ENCODE data around the gene INPP5A. TPM values are rescaled to one million over a fixed set of nuclear protein-coding genes. Genes with fewer than 3 reads are reported as not detected.
"Not testable (repeated sequence)": the region's sequence is repeated elsewhere in the genome, so short reads cannot be mapped to it uniquely, and the experiment has no call there.

INPP5A gene
- total RNA-seq, 1 donor from 2014 or later: 41.0 TPM

- H3K4me1 Mint-ChIP-seq: no peaks in the 10 kb centered on the region
- TF ChIP-seq, protein P1, sequence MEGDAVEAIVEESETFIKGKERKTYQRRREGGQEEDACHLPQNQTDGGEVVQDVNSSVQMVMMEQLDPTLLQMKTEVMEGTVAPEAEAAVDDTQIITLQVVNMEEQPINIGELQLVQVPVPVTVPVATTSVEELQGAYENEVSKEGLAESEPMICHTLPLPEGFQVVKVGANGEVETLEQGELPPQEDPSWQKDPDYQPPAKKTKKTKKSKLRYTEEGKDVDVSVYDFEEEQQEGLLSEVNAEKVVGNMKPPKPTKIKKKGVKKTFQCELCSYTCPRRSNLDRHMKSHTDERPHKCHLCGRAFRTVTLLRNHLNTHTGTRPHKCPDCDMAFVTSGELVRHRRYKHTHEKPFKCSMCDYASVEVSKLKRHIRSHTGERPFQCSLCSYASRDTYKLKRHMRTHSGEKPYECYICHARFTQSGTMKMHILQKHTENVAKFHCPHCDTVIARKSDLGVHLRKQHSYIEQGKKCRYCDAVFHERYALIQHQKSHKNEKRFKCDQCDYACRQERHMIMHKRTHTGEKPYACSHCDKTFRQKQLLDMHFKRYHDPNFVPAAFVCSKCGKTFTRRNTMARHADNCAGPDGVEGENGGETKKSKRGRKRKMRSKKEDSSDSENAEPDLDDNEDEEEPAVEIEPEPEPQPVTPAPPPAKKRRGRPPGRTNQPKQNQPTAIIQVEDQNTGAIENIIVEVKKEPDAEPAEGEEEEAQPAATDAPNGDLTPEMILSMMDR (IDR thresholded peaks at IDR 0.05; ENCODE audit: unreplicated experiment): no peak
- H3K27ac Mint-ChIP-seq: no peak overlapping the region
- H3K4me3 Mint-ChIP-seq: no peak overlapping the region
- no peaks in the 10 kb centered on the region for H3K9me3 Mint-ChIP-seq
- no peak for DNase-seq (ENCODE audit: low spot score in 2 of 2, unreplicated experiment in 2 of 2)
- H3K27me3 Mint-ChIP-seq (ENCODE audit: low read depth): peaks cover 68% of the 10 kb centered on the region
- H3K36me3 Mint-ChIP-seq: no peaks in the 10 kb centered on the region
Measured at GRCh38 chr10:132793213-132793612, 255.6 kb downstream of the INPP5A start.

GRCh38 chr10:132793871-132794849 is 256.6 kb downstream of the INPP5A start:
- peaks cover 60% of the 10 kb centered on the region for H3K27me3 Mint-ChIP-seq (ENCODE audit: low read depth)
- no peaks in the 10 kb centered on the region for H3K36me3 Mint-ChIP-seq
- TF ChIP-seq, protein P1 (IDR thresholded peaks at IDR 0.05; ENCODE audit: unreplicated experiment): no peak
- H3K27ac Mint-ChIP-seq: no peak overlapping the region
- H3K4me3 Mint-ChIP-seq: no peak overlapping the region
- H3K4me1 Mint-ChIP-seq: no peaks in the 10 kb centered on the region
- no peak for DNase-seq (ENCODE audit: low spot score in 2 of 2, unreplicated experiment in 2 of 2)
- no peaks in the 10 kb centered on the region for H3K9me3 Mint-ChIP-seq

- no peaks in the 10 kb centered on the region for H3K36me3 Mint-ChIP-seq
- TF ChIP-seq, protein P1 (IDR thresholded peaks at IDR 0.05; ENCODE audit: unreplicated experiment): no peak
- peaks cover 35% of the 10 kb centered on the region for H3K27me3 Mint-ChIP-seq (ENCODE audit: low read depth)
- H3K4me3 Mint-ChIP-seq: no peak overlapping the region
- H3K4me1 Mint-ChIP-seq: no peaks in the 10 kb centered on the region
- H3K27ac Mint-ChIP-seq: no peak overlapping the region
- no peak for DNase-seq (ENCODE audit: low spot score in 2 of 2, unreplicated experiment in 2 of 2)
- H3K9me3 Mint-ChIP-seq: no peaks in the 10 kb centered on the region
Measured at GRCh38 chr10:132796846-132797245, 259.3 kb downstream of the INPP5A start.

- H3K36me3 Mint-ChIP-seq, H3K4me1 Mint-ChIP-seq: not testable (repeated sequence)
Measured at GRCh38 chr10:132797986-132798385, 260.4 kb downstream of the INPP5A start.

GRCh38 chr10:132798403-132798802 is 260.8 kb downstream of the INPP5A start:
- H3K9me3 Mint-ChIP-seq: no peaks in the 10 kb centered on the region
- H3K4me3 Mint-ChIP-seq: no peak overlapping the region
- no peaks in the 10 kb centered on the region for H3K4me1 Mint-ChIP-seq
- H3K27me3 Mint-ChIP-seq (ENCODE audit: low read depth): peaks cover 27% of the 10 kb centered on the region
- H3K27ac Mint-ChIP-seq: no peak overlapping the region
- TF ChIP-seq, protein P1 (IDR thresholded peaks at IDR 0.05; ENCODE audit: unreplicated experiment): no peak
- H3K36me3 Mint-ChIP-seq: no peaks in the 10 kb centered on the region
- no peak for DNase-seq (ENCODE audit: low spot score in 2 of 2, unreplicated experiment in 2 of 2)

More at GRCh38 chr10:132797986-132798385, 260.4 kb downstream of the INPP5A start:
- not testable (repeated sequence) for H3K27ac Mint-ChIP-seq; DNase-seq (ENCODE audit: low spot score in 2 of 2, unreplicated experiment in 2 of 2); H3K4me3 Mint-ChIP-seq; H3K9me3 Mint-ChIP-seq
- H3K27me3 Mint-ChIP-seq (ENCODE audit: low read depth): peaks cover 30% of the 10 kb centered on the region

GRCh38 chr10:132798876-132799275 is 261.3 kb downstream of the INPP5A start:
- no peak for DNase-seq (ENCODE audit: low spot score in 2 of 2, unreplicated experiment in 2 of 2)
- H3K36me3 Mint-ChIP-seq: no peaks in the 10 kb centered on the region
- peaks cover 25% of the 10 kb centered on the region for H3K27me3 Mint-ChIP-seq (ENCODE audit: low read depth)
- no peak overlapping the region for H3K4me3 Mint-ChIP-seq
- H3K27ac Mint-ChIP-seq: no peak overlapping the region
- no peaks in the 10 kb centered on the region for H3K4me1 Mint-ChIP-seq
- H3K9me3 Mint-ChIP-seq: no peaks in the 10 kb centered on the region
- TF ChIP-seq, protein P1 (IDR thresholded peaks at IDR 0.05; ENCODE audit: unreplicated experiment): no peak

Measured in mesothelial cell of epicardium (in vitro differentiated cells).